HG02798 (cell line): ENCODE data around the gene JAKMIP1.

ENCODE experiments used
- ATAC-seq: cut with Tn5 transposase; IDR thresholded peaks from one replicate; pipeline ENCODE4 v1.9.1; 2021; ENCODE audit warnings: mild to moderate bottlenecking; ENCODE audit not compliant: unreplicated experiment, poor library complexity

JAKMIP1 gene

GRCh38 chr4:6200011-6200921 lies at the start of gene JAKMIP1:
Gene JAKMIP1, minus strand, starts transcription at chr4:6200549. Its CDS starts 87,699 bp downstream, at chr4:6112850.
- peak; percentile 87 for ATAC-seq

DNA sequence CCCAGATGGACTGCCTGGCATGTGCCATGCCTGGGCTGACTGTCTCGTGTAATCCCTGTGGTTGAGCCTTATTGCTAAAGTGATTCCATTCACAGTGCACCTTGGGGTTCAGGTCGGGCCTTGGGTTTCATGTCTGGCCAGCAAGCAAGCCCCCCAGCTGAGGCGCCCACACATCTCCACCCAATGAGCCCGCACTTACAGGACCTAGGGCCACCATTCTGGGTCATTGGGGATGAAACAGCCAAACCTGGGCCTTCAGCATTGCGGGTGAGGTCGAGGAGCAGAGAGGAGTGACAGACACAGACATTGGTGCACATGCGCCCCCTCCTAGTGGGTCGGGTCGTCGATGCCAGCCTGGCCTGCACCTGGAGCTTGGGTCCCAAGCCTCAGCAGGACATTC lies 48.0 kb upstream of the JAKMIP1 start:
- ATAC-seq = no peak

- ATAC-seq = no peak
Measured at GRCh38 chr4:6246170-6246634, 45.9 kb upstream of the JAKMIP1 start.

- ATAC-seq = no peak
Measured at GRCh38 chr4:6245246-6246169, 45.2 kb upstream of the JAKMIP1 start.

GRCh38 chr4:6242271-6243029 lies 42.1 kb upstream of the JAKMIP1 start:
- no peak for ATAC-seq

GRCh38 chr4:6241062-6241845 lies 40.9 kb upstream of the JAKMIP1 start:
- no peak for ATAC-seq

DNA sequence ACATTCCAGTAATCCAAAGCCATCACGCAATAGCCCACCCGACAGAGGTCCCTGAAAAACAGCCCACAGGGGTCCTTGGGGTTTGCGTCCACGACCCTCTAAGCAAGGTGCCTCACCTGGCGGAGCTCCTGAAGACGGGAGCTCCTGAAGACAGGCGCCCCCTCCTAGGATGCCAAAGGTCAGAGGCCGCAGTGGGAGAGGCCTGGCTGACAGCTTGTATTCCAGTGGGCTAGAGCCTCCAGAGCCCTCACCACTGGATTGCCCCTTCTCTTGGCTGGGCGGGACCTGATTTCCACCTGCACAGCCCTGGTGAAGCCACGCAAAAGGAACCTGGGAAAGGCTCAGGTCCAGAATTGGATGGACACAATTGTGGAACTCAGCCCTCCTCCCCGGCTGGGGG lies 39.6 kb upstream of the JAKMIP1 start:
- no peak for ATAC-seq

DNA sequence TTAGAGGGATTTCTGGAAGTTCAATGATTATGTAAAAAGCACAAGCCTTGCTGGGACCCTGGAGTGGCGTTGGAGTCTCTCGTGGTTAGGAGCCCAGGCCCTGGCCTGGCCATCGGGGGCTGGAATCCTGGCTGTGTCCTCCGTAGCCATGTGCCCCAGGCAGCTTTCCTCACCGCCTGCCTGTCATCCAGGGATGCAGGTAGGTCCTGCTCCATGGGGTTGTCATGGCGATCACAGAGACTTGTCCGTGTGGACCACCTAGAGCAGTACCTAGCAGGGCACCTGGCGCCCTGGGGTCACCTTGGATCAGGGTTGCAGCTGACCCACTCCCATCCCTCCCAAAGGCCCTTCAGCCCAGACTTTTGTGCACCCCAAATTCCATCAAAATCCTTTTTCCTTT lies 39.1 kb upstream of the JAKMIP1 start:
- no peak for ATAC-seq

DNA sequence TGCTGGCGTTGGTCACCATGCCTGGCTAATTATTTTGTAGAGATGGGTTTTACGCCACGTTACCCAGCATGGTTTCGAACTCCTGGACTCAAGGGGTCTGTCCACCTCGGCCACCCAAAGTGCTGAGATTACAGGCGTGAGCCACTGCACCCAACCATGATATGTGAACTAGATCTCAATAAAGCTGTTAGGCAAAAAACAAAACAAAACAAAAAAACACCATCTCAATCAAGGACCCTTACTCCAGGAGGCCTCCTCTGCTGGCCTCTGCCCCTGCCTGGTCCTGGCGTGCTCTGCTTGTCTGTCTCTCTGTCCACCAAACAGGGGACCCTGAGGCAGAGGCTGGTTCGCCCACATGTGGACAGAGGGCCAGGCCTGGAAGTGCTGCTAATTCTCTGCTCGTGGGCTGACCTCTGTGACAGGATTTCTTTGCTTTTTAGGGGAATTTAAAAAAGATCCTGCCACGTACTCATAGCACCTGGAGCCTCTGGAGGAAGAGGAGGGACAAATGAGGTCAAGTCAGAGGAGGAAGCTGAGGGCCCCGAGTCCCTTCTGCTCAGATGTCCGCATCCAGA lies 36.6 kb upstream of the JAKMIP1 start:
- no peak for ATAC-seq

DNA sequence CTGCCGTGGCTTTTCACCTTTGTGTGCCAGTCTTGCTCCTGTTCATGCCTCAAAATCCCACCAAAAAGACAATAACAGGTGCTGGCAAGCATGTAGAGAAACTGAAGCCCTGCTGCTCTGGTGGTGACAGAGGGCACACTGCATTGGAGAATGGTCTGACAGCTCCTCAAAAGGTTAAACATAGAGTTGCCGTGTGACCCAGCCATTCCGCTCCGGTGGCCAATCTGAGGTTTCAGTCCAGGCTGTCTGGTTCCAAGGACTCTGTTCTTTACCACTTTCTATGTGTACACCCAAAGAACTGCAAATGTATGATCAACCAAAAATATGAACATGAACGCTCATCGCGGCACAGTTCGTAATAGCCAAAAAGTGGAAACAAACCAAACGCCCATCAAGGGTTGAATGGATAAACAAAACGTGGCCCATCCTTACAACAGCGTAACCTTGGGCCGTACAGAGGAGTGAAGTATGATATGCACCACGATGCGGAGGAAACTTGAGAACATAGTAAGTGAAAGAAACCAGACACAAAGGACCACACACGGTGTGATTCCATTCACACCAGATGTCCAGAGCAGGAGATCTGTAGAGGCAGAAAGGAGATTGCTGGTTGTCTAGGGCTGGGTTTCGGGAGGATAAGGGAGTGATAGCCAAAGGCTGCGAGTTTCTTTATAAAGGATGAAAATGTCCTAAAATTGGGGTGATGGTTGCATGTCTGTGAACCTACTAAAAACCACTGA lies 35.7 kb upstream of the JAKMIP1 start:
- ATAC-seq = no peak

DNA sequence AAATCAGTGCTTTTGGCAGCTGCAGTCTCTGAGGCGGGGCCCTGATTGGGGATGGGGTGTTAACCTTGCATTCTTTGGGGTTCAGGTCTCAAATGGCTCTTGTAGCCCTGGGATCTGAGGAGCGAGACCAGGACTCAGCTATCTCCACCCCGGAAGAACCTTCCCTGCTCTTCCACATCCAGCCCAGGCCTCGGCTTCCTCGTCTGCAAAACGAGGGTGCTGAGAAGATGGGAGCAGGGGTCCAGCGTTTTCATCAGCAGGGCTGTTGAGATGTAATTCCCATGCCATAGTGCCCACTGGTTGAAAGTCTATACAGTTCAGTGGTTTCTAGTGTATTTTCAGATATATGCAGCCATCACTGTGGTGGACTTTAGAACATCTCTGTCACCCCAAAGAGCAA lies 34.7 kb upstream of the JAKMIP1 start:
- no peak for ATAC-seq

DNA sequence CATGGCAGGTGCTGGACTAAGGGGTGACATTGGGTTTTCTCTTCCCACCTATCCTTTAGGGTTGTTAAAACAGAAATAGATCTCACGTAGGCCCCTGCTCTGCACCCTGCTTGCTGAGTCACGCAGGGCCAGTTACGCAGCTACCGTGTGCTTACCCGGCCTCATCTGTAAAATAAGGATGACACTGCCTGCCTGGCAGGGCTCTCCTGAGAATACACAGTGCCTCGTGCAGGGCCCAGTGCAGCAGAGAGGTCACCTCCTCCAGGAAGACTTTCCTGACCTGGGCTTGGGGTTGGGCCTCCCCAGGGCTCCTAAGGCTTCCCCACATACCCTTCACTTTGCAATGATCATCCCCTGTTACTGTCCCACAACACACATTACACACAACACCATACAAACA lies 33.6 kb upstream of the JAKMIP1 start:
- ATAC-seq = no peak

DNA sequence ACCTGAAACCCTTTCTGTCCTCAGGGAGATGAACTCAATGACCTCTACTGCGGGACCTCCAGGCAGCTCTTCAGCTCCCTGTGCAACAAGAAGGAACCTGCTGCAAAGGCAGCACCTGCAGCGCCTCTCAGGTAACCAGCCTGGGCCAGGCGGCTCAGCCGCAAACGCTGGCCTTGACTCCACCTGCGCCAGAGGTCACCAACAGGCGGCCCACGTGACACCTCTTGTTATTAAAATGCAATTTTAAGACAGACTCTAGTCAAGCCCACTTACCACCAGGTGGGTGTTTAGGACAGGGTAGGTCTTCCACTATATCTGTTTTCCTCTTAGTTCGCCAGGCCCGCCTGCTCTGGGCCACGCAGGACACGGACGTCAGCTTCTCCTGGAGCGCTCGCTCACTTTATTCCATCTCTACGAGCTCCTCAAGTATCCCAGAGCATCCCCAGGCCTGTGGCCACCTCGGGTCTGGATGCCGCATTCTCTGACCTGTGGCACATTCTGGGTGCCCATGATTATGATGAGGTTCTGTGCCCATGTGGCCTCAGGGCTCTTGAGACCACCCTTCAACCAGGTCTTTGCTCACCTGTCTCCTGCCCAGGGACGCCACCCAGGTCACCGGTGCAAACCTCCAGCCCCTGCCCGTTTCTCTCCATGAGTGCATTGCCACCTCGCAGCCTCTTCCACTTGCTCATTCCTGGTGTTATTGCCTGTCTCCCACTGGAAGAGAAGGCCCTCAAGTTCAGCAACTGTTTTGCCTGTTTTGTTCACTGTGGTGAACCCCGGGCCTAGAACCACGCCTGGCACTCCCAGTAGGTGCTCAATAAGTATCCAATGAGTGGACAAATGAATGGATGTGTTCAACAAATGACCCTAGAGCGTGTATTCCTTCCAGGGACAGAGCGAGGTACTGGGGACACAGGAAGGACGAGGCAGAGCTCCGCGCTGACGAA lies 32.8 kb upstream of the JAKMIP1 start:
- ATAC-seq = no peak

DNA sequence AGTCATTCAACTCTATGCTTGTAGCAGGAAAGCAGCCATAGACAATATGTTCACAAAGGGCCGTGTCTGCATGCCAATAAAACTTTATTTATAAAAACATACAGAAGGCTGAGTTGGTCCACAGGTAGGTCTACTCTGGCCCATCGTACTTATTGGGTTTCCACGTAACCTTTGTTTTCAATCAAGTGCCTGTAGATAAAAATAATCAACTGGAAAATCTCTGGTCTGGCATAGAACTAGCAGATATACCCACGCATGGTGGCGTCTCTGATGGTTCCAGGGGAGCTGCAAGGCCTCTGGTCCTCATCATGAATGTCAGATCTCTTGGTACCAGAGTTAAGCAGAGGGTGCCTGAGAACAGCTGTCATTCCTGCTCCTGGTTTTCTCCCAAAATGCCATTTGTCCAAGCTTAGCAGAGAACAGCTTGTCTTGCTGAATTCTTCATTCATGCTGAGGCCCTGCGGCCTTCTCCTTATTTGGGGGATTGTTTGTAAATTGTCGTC lies 31.4 kb upstream of the JAKMIP1 start:
- ATAC-seq = no peak

GRCh38 chr4:6230827-6231662 lies 30.7 kb upstream of the JAKMIP1 start:
- ATAC-seq = no peak

GRCh38 chr4:6230502-6230785 lies 30.1 kb upstream of the JAKMIP1 start:
- ATAC-seq = no peak
